ENCODE data around the gene EML6. TPM values are rescaled to one million over a fixed set of nuclear protein-coding genes. Genes with fewer than 3 reads are reported as not detected.

Gene EML6
- total RNA-seq, 1 donor from 2014 or later = 0.90 TPM

- Mint-ChIP-seq H3K9me3 (ENCODE audit: unreplicated experiment) (no peaks in the 10 kb centered on the region), H3K27ac (ENCODE audit: unreplicated experiment) (no peak overlapping the region), H3K4me3 (ENCODE audit: unreplicated experiment) (no peak overlapping the region), H3K4me1 (ENCODE audit: unreplicated experiment) (no peaks in the 10 kb centered on the region), H3K27me3 (ENCODE audit: unreplicated experiment) (no peaks in the 10 kb centered on the region), H3K36me3 (ENCODE audit: low read depth, unreplicated experiment) (no peaks in the 10 kb centered on the region)
- no peak for DNase-seq (ENCODE audit: low spot score)
- no peak for TF ChIP-seq CTCF (IDR thresholded peaks at IDR 0.05; ENCODE audit: unreplicated experiment)
These were observed 174.2 kb downstream of the EML6 start for GRCh38 chr2:54897420-54898310.

- H3K27ac Mint-ChIP-seq (ENCODE audit: unreplicated experiment) = no peak overlapping the region
- no peaks in the 10 kb centered on the region for H3K27me3 Mint-ChIP-seq (ENCODE audit: unreplicated experiment)
- DNase-seq (ENCODE audit: low spot score) = no peak
- H3K9me3 Mint-ChIP-seq (ENCODE audit: unreplicated experiment) = no peaks in the 10 kb centered on the region
- H3K4me3 Mint-ChIP-seq (ENCODE audit: unreplicated experiment) = no peak overlapping the region
- no peaks in the 10 kb centered on the region for H3K36me3 Mint-ChIP-seq (ENCODE audit: low read depth, unreplicated experiment)
- no peak for TF ChIP-seq CTCF (IDR thresholded peaks at IDR 0.05; ENCODE audit: unreplicated experiment)
- no peaks in the 10 kb centered on the region for H3K4me1 Mint-ChIP-seq (ENCODE audit: unreplicated experiment)
These were observed 175.2 kb downstream of the EML6 start for GRCh38 chr2:54898456-54899226.

GRCh38 chr2:54899576-54900200 is 176.2 kb downstream of the EML6 start:
- no peak for DNase-seq (ENCODE audit: low spot score)
- TF ChIP-seq CTCF (IDR thresholded peaks at IDR 0.05; ENCODE audit: unreplicated experiment) = no peak
- H3K4me3 Mint-ChIP-seq (ENCODE audit: unreplicated experiment) = no peak overlapping the region
- no peaks in the 10 kb centered on the region for H3K36me3 Mint-ChIP-seq (ENCODE audit: low read depth, unreplicated experiment)
- H3K9me3 Mint-ChIP-seq (ENCODE audit: unreplicated experiment) = no peaks in the 10 kb centered on the region
- no peak overlapping the region for H3K27ac Mint-ChIP-seq (ENCODE audit: unreplicated experiment)
- no peaks in the 10 kb centered on the region for H3K27me3 Mint-ChIP-seq (ENCODE audit: unreplicated experiment)
- no peaks in the 10 kb centered on the region for H3K4me1 Mint-ChIP-seq (ENCODE audit: unreplicated experiment)

- no peak for DNase-seq (ENCODE audit: low spot score)
- no peaks in the 10 kb centered on the region for H3K36me3 Mint-ChIP-seq (ENCODE audit: low read depth, unreplicated experiment)
These were observed 177.9 kb downstream of the EML6 start for GRCh38 chr2:54901224-54901986.

More at GRCh38 chr2:54901224-54901986, 177.9 kb downstream of the EML6 start:
- Mint-ChIP-seq H3K27me3 (ENCODE audit: unreplicated experiment) (no peaks in the 10 kb centered on the region), H3K4me1 (ENCODE audit: unreplicated experiment) (no peaks in the 10 kb centered on the region), H3K27ac (ENCODE audit: unreplicated experiment) (no peak overlapping the region), H3K4me3 (ENCODE audit: unreplicated experiment) (no peak overlapping the region), H3K9me3 (ENCODE audit: unreplicated experiment) (no peaks in the 10 kb centered on the region)
- no peak for TF ChIP-seq CTCF (IDR thresholded peaks at IDR 0.05; ENCODE audit: unreplicated experiment)
